Keratinocyte (primary cell): ENCODE data around the gene C10orf71.

Source experiments
- CTCF ChIP-seq, 3 experiments: IDR thresholded peaks in 1 of 3; conservative IDR thresholded peaks in 1 of 3; optimal IDR thresholded peaks in 1 of 3; 2 replicates in 2 of 3; 3 replicates in 1 of 3; pipeline versions ENCODE3 to v1.5.1; 2011; ENCODE audit warnings: low read length in 3 of 3, mild to moderate bottlenecking in 3 of 3, moderate library complexity in 2 of 3, control low read depth in 1 of 3, inconsistent platforms in 1 of 3; ENCODE audit not compliant: insufficient read depth in 2 of 3; ENCODE audit errors: extremely low read depth in 1 of 3
- EZH2 ChIP-seq: IDR thresholded peaks from one replicate; pipeline ENCODE4 v1.6.1; 2012; ENCODE audit warnings: inconsistent platforms, mild to moderate bottlenecking, low read length, moderate library complexity

- TF ChIP-seq CTCF (optimal IDR thresholded peaks at IDR 0.05 in 1 of 3, IDR thresholded peaks at IDR 0.05 in 1 of 3, conservative IDR thresholded peaks at IDR 0.05 in 1 of 3; ENCODE audit: extremely low read depth in 1 of 3, insufficient read depth in 2 of 3, low read length in 3 of 3) (no peak), EZH2 (no peak)
Observed at GRCh38 chr10:49310901-49311554, 12.1 kb downstream of the C10orf71 start.
